ENCODE data around the gene CDKN1B.

Gene CDKN1B

DNA sequence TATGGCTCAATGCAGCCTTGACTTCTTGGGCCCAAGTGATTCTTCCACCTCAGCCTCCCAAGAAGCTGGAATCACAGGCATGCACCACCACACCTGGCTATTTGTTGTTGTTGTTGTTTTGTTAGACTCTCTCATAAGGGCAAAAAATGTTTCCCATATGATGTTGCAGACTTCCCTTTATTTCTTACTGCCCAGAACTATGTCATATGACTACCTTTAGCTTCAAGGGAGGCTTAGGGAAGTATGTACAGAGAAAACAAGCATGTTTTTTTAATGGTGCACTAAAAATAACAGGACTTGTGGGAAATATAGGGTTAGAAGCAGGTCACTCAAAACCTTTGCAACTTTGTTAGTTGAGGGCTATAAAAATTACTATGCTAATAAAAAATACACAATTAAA is 16.9 kb upstream of the CDKN1B start:
- in situ Hi-C loops (cut with MboI; ENCODE audit: low sequenced_read_pairs) = loop anchor here (25.0 kb wide), 1 partner anchor 338 kb away; the partner anchor contains the start of genes BORCS5 and MANSC1

DNA sequence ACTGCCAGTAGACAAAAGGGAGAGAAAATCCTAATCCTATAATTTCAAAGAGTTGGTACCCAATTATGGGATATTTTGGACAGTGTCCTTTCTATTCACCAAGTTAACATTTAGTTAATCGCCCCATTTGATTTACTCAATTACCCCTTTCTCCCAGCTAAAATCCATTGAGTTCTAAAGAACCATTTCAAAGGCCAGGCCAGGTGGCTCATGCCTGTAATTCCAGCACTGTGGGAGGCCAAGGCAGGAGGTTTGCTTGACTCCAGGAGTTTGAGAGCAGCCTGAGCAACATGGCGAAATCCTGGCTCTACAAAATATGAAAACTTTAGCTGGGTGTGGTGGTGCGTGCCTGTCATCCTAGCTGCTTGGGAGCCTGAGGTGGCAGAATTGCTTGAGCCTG is 15.7 kb upstream of the CDKN1B start:
- in situ Hi-C loops (cut with MboI; ENCODE audit: low sequenced_read_pairs) = loop anchor here (25.0 kb wide), 1 partner anchor 339 kb away; the partner anchor contains the start of genes BORCS5 and MANSC1

GRCh38 chr12:12704593-12705230 is 12.5 kb upstream of the CDKN1B start:
- in situ Hi-C loops (cut with MboI; ENCODE audit: low sequenced_read_pairs) = loop anchor here (25.0 kb wide), 1 partner anchor 342 kb away; the partner anchor contains the start of genes BORCS5 and MANSC1

GRCh38 chr12:12705838-12706520 is 11.2 kb upstream of the CDKN1B start:
- in situ Hi-C loops (cut with MboI; ENCODE audit: low sequenced_read_pairs) = loop anchor here (25.0 kb wide), 1 partner anchor 344 kb away; the partner anchor contains the start of genes BORCS5 and MANSC1

- in situ Hi-C loops (cut with MboI; ENCODE audit: low sequenced_read_pairs) = loop anchor here (25.0 kb wide), 1 partner anchor 352 kb away; the partner anchor contains the start of genes BORCS5 and MANSC1
Observed at GRCh38 chr12:12713932-12714275, 3.3 kb upstream of the CDKN1B start.

DNA sequence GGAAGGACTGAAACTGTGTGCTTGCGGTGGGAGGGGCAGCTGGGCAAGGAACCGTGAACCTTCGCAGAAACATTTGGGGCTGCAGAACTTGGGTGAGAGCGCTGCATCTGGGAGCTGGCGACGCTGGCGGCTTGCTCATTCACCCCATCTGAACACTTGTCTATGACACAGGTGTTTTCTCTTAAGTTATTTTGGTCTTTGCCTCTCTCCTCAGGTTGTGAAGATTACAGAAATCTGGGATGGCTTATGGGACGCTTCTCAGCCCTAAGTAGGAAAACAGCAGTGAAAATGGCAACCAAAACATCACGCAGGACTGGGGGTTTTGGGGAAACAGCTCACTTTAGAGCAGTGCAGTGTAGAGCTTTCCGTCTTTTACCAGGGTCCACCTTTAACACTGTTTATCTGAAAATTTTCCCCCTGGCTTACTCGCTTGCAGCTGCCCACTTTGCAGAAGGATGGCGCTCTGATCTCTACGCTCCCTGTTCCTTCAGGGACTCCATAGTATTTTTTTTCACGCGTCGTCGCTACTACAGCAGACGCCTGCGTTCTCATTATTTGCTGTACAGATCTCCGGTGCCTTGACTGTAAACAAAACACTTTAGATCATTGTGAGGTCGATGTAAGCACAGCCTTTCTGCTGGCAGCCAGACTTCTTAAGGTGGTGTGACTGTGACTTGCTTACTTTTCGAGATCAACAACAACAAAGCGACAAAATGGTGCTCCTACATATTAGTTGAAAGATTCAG is 2.7 kb upstream of the CDKN1B start:
- in situ Hi-C loops (cut with MboI; ENCODE audit: low sequenced_read_pairs) = loop anchor here (25.0 kb wide), 1 partner anchor 352 kb away; the partner anchor contains the start of genes BORCS5 and MANSC1

DNA sequence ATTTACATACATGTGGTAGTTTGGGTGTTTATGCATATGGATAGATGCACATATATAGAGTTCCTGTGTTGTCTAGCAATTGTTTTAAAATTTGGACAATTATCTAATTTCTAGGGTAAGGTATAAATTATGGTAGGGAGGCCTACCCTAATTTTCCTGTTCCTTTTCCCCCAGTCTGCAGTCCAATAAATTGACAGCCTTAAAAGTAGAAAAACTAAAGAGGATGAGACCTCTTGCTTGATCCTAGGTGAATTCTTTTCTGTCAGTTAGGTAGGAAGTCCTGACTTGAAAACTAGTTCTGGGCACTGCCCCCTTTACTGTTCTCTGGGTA is 2.1 kb upstream of the CDKN1B start:
- in situ Hi-C loops (cut with MboI; ENCODE audit: low sequenced_read_pairs) = loop anchor here (25.0 kb wide), 1 partner anchor 353 kb away; the partner anchor contains the start of genes BORCS5 and MANSC1

DNA sequence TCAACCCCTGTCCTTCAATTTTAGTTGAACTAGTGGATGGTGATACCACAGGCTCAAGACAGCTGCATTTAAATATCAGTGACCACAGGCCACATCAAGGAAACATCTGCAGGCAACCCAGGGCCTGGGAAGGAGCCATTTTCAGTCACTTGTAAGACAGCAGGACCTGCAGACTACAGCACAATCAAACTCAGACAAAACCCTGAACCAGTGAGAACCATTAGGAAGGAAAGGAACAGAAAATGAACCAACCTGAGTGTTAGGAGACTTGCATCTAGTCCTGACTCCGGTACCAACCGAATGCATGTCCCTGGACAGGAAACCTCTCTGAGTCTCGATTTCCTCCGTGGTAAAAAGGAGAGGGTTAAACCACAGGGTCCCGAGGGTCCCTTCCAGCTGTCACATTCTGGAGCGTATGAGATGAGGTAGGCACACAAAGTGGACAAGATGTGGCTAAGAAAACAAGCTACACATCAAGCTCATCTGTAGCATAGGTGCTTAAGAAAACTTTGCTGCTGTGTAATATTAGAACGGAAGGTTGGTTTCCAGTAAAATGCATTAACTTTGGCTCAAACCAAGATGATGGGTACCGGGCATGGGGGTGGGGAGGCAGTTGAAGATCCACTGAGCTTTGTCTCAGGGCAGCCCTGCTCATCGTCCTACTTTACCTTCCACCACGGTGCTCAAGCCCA is 1.6 kb upstream of the CDKN1B start:
- in situ Hi-C loops (cut with MboI; ENCODE audit: low sequenced_read_pairs) = loop anchor here (25.0 kb wide), 1 partner anchor 353 kb away; the partner anchor contains the start of genes BORCS5 and MANSC1

DNA sequence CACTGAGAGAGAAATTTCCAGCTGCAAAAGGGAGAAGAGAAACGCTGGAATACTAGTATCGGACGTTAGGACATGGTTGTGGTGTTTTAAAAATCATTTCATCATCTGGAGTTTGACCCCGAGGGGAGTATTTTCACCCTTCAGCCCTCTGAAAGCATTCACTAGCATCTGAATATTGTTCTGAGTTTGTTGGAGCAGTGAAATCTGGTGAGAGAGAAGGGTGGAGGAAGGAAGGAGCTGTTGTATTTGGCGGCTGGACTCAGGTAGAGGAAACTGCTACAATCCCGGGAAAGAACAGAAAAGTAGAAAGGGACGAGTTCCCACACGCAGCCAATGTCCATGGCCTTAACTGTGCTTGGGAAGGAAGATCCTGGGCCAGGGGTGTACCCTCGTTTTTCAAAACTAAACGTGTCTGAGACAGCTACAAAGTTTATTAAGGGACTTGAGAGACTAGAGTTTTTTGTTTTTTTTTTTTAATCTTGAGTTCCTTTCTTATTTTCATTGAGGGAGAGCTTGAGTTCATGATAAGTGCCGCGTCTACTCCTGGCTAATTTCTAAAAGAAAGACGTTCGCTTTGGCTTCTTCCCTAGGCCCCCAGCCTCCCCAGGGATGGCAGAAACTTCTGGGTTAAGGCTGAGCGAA is 896 bp upstream of the CDKN1B start:
- in situ Hi-C loops (cut with MboI; ENCODE audit: low sequenced_read_pairs) = loop anchor here (25.0 kb wide), 1 partner anchor 354 kb away; the partner anchor contains the start of genes BORCS5 and MANSC1

DNA sequence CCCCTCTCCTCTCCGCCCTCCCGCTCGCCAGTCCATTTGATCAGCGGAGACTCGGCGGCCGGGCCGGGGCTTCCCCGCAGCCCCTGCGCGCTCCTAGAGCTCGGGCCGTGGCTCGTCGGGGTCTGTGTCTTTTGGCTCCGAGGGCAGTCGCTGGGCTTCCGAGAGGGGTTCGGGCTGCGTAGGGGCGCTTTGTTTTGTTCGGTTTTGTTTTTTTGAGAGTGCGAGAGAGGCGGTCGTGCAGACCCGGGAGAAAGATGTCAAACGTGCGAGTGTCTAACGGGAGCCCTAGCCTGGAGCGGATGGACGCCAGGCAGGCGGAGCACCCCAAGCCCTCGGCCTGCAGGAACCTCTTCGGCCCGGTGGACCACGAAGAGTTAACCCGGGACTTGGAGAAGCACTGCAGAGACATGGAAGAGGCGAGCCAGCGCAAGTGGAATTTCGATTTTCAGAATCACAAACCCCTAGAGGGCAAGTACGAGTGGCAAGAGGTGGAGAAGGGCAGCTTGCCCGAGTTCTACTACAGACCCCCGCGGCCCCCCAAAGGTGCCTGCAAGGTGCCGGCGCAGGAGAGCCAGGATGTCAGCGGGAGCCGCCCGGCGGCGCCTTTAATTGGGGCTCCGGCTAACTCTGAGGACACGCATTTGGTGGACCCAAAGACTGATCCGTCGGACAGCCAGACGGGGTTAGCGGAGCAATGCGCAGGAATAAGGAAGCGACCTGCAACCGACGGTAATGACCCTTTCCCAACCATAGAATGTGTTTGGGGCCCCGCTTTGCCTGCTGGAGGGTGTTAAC is 615 bp downstream of the CDKN1B start:
- in situ Hi-C loops (cut with MboI; ENCODE audit: low sequenced_read_pairs) = loop anchor here (25.0 kb wide), 1 partner anchor 355 kb away; the partner anchor contains the start of genes BORCS5 and MANSC1

DNA sequence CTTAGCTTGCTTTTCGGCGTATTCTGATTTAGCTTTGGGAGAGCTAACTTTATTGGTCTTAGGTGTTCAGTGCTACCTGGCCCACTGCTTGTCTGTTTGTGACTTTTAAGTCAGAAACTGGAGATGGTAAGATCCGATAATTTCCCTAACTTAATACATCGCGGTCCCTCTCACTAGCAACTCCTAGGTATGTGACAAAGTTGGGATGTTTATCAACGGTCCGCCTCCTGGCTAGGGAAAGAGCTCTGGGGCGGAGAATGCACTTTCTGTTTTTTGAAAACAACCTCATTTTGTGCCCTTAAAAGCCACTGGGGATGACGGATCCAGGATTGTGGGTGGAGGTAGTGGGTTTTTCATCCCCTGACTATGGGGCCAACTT is 1.2 kb downstream of the CDKN1B start:
- in situ Hi-C loops (cut with MboI; ENCODE audit: low sequenced_read_pairs) = loop anchor here (25.0 kb wide), 1 partner anchor 356 kb away; the partner anchor contains the start of genes BORCS5 and MANSC1

GRCh38 chr12:12718853-12719252 is 1.7 kb downstream of the CDKN1B start:
- in situ Hi-C loops (cut with MboI; ENCODE audit: low sequenced_read_pairs) = loop anchor here (25.0 kb wide), 1 partner anchor 357 kb away; the partner anchor contains the start of genes BORCS5 and MANSC1

GRCh38 chr12:12719496-12719895 is 2.3 kb downstream of the CDKN1B start:
- in situ Hi-C loops (cut with MboI; ENCODE audit: low sequenced_read_pairs) = loop anchor here (25.0 kb wide), 1 partner anchor 357 kb away; the partner anchor contains the start of genes BORCS5 and MANSC1

DNA sequence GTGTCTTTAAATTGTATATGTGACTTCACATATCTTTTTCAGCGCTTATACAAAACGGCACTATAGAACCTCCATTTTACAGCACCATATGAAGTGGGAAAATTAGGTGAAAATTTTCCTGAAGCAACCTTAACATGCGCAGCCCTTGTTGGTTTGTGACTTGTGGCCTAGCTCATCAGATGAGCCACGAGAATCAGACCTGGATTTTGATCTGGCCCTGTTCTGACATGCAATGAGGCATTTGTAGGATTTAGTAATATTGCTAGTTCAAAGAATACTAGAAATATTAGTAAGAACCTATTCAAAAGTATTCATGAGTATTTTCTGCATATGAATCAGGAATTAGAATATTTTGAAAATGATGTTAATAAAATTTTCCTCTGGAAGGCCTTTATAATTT is 2.9 kb downstream of the CDKN1B start:
- in situ Hi-C loops (cut with MboI; ENCODE audit: low sequenced_read_pairs) = loop anchor here (25.0 kb wide), 1 partner anchor 358 kb away; the partner anchor contains the start of genes BORCS5 and MANSC1

DNA sequence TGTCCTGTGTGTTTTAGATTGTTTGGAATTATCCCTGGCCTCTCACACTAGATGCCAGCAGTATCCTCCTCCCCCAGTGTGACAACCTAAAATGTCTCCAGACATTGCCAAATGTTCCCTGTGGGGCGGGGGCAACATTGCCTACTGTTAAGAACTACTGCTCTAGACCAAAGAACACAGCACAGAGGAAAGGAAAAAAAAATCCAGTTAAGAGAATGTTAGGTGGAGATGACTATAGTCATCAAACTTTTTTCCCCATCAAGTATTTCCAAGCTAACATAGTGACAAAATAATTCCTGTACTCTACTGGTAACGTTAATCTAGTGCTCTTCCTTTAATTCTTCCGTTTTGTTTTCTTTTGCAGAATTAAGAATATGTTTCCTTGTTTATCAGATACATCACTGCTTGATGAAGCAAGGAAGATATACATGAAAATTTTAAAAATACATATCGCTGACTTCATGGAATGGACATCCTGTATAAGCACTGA is 3.5 kb downstream of the CDKN1B start:
- in situ Hi-C loops (cut with MboI; ENCODE audit: low sequenced_read_pairs) = loop anchor here (25.0 kb wide), 1 partner anchor 358 kb away; the partner anchor contains the start of genes BORCS5 and MANSC1

- in situ Hi-C loops (cut with MboI; ENCODE audit: low sequenced_read_pairs) = loop anchor here (25.0 kb wide), 1 partner anchor 359 kb away; the partner anchor contains the start of genes BORCS5 and MANSC1
Observed at GRCh38 chr12:12721176-12721751, 4.1 kb downstream of the CDKN1B start.

GRCh38 chr12:12721814-12722434 is 4.8 kb downstream of the CDKN1B start:
- in situ Hi-C loops (cut with MboI; ENCODE audit: low sequenced_read_pairs) = loop anchor here (25.0 kb wide), 1 partner anchor 360 kb away; the partner anchor contains the start of genes BORCS5 and MANSC1

All from HL-60/S4 treated with phorbol 12-myristate 13-acetate at 8.2 ng/mL for 4 days and 3 days (cell line).